Activated CD4-positive, alpha-beta T cell treated with anti-CD3 and anti-CD28 coated beads, Interleukin-2, amount 50 U/mL, for 4 hours (primary cell): ENCODE data around the gene ABCB6.
"Not testable (repeated sequence)": the region's sequence is repeated elsewhere in the genome, so short reads cannot be mapped to it uniquely, and the experiment has no call there.

ENCODE experiments used
- DNase-seq, 2 experiments: peaks; one replicate each; pipeline ENCODE4 v3.0.0-alpha.2; 2020

The ABCB6 gene

GRCh38 chr2:219213026-219213415, 5.7 kb downstream of the ABCB6 start:
- no peak for DNase-seq

- no peak for DNase-seq
Measured at GRCh38 chr2:219210886-219211362, 7.8 kb downstream of the ABCB6 start.

- no peak for DNase-seq
Measured at GRCh38 chr2:219210196-219210885, 8.4 kb downstream of the ABCB6 start.

DNA sequence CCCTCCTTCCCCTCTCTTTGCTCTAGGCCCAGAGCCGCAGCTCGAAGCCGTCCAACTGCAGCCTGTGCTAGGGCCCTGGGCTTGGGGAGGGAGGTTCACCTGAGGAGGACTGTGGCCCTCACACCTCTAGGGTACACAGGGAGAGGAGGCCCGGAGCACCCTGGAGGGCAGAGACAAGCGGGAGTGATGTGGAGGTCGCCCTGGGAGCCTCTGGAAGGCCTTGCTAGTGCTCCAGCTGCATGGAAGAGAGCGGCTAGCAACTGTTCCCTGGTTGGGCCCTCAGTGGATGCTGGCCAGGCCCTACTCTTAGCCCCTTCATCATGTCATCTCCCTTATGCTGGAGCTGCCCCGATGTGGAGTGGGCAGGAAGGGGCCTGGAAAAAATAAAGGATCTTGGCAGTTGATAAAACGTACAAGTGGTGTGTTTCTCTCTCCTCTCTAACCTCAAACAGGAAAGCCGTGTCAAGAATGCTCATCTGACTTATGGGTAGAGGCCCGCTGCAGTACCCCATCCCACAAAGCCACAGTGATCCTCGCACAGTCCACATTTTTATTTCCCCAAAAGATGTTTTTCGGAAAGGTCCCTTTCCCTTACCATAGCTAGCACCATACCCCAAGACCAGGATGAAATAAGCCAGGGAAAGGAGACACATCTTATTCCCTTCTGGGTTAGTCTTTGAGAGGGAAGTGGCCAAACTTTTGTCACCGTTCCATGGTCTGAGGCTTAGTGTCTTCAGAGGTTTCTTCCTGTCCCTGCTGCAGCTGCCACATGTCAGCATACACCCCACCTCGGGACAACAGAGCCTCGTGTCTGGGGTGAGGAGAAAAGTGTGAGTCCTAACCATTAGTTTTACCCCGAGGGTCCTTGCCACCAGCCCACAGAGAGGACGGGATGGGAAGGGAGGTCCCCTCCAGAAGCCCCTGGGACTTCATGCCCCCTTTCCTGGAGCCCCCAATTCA, 9.2 kb downstream of the ABCB6 start:
- no peak for DNase-seq

GRCh38 chr2:219207884-219208740, 10.6 kb downstream of the ABCB6 start:
- DNase-seq: no peak

- DNase-seq: no peak
Measured at GRCh38 chr2:219207134-219207883, 11.4 kb downstream of the ABCB6 start.

DNA sequence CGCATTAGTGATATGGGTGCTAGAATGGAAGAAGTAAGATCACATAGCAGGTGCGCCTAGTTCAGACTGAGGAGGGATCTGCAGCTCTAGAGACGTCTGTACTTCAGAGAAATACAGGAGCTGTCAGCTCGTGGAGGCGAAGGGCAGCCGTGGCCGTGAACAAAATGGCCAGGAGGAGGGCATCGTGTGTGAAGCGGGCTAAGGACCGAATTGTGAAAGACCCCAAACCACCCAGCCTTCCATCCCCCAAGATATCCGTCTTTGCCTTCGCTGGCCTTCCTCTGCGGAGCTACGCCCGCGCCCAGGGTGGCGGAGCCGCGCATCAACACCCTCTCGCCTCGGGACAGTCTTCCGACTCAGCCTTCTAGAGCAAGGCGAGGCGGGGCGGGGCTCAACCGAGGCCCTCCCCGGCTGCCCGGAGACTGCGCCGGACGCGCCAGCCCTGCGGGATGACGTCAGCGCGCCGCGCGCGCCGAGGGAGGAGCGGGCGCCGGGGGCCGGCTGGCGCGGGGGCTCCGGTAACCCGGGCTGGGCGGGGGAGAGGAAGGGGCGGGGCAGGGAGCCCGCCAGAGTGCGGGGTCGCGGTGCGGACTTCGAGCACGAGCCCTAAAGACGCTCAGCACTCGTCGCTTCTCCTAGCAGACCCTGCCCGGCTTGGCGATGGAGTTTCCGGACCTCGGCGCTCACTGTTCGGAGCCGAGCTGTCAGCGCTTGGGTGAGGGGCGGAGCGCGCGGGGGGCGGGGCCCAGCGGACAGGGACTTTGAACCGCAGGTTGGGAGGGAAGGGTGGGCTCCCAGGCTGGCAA, 12.2 kb downstream of the ABCB6 start, which contains the start of gene ZFAND2B:
Gene ZFAND2B, plus strand, starts transcription at position 455 of the 806 bp plus-strand sequence. Its CDS starts 206 bp downstream, at position 661.
- DNase-seq: peak; percentile 89 to 91

DNA sequence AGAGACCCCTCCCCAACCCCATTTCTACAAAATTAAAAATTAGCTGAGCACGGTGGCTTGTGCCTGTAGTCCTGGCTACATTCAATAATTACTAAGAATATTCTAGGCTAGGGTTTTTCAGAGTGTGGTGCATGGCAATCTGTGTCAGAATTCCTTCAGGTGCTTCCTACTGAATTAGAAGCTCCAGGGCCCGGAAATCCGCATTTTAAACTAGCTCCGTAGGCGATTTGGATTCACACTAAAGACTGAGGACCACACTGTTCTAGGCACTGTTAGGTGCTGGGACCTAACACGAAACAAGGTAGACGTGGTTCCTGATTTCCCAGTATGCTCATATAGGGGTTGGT, 12.8 kb downstream of the ABCB6 start:
- DNase-seq: no peak

DNA sequence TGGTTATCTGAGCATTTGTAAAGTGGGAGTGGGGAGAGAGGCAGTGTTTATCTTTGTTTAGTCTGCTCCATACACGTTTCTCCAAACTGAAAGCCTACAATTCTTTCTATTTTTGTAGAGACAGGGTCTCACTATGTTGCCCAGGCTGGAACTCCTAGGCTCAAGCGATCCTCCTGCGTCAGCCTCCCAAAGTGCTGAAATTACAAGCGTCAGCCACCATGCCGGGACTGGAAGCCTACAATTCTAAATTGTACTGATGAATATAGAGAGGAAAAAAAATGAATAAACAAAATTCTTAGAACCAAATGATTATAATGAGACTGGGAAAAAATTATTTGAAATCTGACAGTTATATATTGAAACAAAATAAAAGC, 13.6 kb downstream of the ABCB6 start:
- no peak for DNase-seq

DNA sequence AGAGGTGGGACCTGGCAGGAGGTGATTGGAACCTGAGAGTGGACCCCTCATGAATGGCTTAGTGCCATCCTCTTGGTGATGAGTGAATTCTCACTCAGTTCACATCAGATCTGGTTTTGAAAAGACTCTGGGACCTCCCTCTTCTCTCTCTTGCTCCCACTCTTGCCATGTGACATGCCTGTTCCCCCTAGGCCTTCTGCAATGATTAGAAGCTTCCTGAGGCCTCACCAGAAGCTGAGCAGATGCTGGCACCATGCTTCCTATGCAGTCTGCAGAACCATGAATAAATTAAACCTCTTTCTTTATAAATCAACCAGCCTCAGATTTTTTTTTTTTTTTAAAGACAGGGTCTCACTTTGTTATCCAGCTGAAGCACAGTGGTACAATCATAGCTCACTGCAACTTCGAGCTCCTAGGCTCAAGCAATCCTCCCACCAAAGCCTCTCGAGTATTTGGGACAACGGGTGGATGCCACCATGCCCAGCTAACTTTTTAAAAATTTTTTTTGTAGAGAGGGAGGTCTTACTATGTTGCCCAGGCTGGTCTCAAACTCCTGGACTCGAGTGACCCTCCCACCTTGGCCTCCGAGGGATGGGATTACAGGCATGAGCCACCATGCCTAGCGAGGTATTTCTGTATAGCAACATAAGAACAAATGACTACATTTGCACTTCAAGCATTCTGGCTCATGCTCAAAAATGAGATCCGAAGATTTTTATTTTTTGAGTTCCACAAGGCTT, 14.2 kb downstream of the ABCB6 start:
- DNase-seq: no peak

DNA sequence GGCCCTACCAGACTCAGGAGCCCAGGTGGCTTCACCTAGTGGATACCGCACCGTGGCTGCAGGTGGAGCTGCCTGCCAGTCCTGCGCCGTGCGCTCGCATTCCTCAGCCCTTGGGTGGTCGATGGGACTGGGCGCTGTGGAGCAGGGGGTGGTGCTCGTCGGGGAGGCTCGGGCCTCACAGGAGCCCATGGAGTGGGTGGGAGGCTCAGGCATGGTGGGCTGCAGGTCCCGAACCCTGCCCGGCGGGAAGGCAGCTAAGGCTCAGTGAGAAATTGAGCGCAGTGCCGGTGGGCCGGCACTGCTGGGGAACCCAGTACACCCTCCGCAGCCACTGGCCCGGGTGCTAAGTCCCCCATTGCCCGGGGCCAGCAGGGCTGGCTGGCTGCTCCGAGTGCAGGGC, 17.4 kb downstream of the ABCB6 start:
- DNase-seq: not testable (repeated sequence)

DNA sequence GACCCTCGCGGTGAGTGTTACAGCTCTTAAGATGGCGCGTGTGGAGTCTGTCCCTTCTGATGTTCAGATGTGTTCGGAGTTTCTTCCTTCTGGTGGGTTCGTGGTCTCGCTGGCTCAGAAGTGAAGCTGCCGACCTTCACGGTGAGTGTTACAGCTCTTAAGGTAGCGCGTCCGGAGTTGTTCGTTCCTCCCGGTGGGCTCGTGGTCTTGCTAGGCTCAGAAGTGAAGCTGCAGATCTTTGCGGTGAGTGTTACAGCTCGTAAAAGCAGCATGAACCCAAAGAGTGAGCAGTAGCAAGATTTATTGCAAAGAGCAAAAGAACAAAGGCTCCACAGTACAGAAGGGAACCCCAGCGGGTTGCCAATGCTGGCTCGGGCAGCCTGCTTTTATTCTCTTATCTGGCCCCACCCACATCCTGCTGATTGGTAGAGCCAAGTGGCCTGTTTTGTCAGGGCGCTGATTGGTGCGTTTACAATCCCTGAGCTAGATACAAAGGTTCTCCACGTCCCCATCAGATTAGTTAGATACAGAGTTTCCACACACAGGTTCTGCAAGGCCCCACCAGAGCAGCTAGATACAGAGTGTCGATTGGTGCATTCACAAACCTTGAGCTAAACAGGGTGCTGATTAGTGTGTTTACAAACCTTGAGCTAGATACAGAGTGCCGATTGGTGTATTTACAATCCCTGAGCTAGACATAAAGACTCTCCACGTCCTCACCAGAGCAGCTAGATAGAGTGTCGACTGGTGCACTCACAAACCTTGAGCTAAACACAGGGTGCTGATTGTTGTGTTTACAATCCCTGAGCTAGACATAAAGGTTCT, 18.0 kb downstream of the ABCB6 start:
- DNase-seq: not testable (repeated sequence)

GRCh38 chr2:219199470-219200211, 19.1 kb downstream of the ABCB6 start:
- no peak for DNase-seq

GRCh38 chr2:219198974-219199373, 19.8 kb downstream of the ABCB6 start:
- DNase-seq: no peak

- no peak for DNase-seq
Measured at GRCh38 chr2:219197388-219197787, 21.4 kb downstream of the ABCB6 start.

DNA sequence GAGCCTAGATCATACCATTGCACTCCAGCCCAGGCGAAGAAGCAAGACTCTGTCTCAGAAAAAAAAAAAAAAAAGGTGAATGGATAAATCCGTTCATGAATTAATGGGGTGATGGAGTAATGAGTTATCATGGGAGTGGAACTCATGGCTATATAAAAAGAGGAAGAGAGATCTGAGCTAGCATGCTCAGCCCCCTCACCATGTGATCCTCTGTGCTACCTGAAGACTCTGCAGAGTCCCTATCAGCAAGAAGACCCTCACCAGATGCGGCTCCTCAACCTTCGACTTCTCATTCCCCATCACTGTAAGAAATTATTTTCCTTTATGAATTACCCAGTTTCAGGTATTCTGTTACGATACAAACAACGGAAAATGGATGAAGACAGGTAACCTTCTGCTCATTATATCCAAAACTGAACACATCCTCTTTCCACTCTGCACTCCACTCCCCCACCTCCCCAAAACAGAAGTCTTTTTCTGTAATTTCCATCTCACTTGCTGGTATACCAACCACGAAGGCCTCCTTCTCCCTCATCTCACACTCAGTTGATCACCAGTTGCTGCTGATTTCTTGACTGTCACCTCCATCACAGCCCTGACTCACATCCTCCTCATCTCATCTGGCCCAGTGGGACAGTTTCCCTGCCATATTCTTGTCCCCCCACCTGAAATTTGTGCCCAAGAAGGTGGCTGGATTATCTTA, 31.9 kb downstream of the ABCB6 start:
- DNase-seq: no peak

DNA sequence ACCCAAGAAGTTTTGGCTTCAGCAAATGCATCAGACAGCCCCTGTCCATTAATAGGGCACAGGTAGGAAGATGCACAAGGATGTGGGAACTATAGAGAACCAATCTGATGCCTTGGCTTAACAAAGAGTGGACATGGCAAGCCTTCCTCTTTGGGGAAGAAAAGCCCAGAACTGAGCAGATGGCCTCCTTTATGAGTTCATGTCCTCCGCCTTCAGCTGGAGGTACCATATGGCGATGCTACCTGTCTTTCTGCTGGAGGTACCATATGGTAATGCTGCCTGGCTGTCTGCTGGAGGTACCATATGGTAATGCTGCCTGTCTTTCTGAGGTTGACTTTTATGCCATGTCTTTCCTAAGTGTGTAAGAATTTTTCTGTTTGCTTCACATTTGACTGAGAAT, 34.6 kb downstream of the ABCB6 start:
- DNase-seq: no peak

DNA sequence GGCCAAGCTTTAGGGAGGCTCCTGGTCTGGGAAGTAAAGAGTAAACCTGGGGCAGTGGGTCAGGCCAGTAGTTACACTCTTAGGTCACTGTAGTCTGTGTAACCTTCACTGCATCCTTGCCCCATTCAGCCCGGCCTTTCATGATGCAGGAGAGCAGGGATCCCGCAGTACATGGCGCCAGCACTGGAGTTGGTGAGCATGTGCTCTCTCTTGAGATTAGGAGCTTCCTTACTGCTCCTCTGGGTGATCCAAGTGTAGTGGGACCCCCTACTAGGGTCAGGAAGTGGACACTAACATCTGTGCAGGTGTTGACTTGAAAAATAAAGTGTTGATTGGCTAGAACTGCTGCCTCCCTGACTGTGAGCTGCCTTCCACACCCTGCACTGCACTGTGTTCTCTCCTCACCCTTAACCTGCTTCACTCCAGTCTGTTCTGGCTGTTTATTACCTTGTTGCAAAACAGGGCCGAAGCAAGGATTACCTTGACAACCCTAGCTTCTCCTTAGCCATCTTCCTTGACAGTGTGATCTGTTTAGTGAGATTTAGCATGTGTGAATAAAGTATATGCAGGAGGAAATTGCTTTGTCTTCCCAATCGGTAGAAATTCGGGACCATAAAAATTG, 35.5 kb downstream of the ABCB6 start:
- no peak for DNase-seq
